ENCODE data around the gene LIN7A. TPM values are rescaled to one million over a fixed set of nuclear protein-coding genes. Genes with fewer than 3 reads are reported as not detected.

The LIN7A gene
- polyA plus RNA-seq, 1 donor from 2014 or later = 31.5 TPM

GRCh38 chr12:80860928-80861327 lies 76.8 kb downstream of the LIN7A start:
- H3K9ac ChIP-seq (ENCODE audit: low read length) = no peak overlapping the region
- H4K20me1 ChIP-seq (ENCODE audit: insufficient read depth) = no peaks in the 10 kb centered on the region
- H3F3A ChIP-seq (ENCODE audit: insufficient read depth, low read length, poor library complexity, severe bottlenecking) = no peaks in the 10 kb centered on the region
- no peak overlapping the region for H3K4me3 ChIP-seq (ENCODE audit: low read length)
- H3K4me2 ChIP-seq (ENCODE audit: low read length) = no peak overlapping the region
- H3K9me2 ChIP-seq (ENCODE audit: insufficient read depth, low read length) = no peaks in the 10 kb centered on the region
- no peaks in the 10 kb centered on the region for H3K9me3 ChIP-seq (ENCODE audit: low read length)
- no peak overlapping the region for H2AFZ ChIP-seq (ENCODE audit: low read depth, low read length)
- H3K79me2 ChIP-seq (replicated peaks; ENCODE audit: insufficient read depth, low read length) = no peaks in the 10 kb centered on the region
- no peaks in the 10 kb centered on the region for H3K36me3 ChIP-seq (ENCODE audit: insufficient read depth, low read length)
- H3K27me3 ChIP-seq (ENCODE audit: insufficient read depth, low read depth, low read length) = no peaks in the 10 kb centered on the region
- no peak overlapping the region for H3K27ac ChIP-seq (ENCODE audit: low read length)
- TF ChIP-seq EP300 (conservative IDR thresholded peaks at IDR 0.05; ENCODE audit: poor library complexity, severe bottlenecking) (no peak), POLR2AphosphoS5 (IDR thresholded peaks at IDR 0.05) (no peak), MXI1 (conservative IDR thresholded peaks at IDR 0.05; ENCODE audit: poor library complexity, severe bottlenecking) (no peak), EZH2 (IDR thresholded peaks at IDR 0.05; ENCODE audit: borderline replicate concordance, insufficient read depth, low read length, poor library complexity, severe bottlenecking) (no peak), TAF1 (IDR thresholded peaks at IDR 0.05; ENCODE audit: low read depth) (no peak), RAD21 (conservative IDR thresholded peaks at IDR 0.05) (no peak), SMC3 (conservative IDR thresholded peaks at IDR 0.05; ENCODE audit: poor library complexity) (no peak)
- TF ChIP-seq, protein P1, sequence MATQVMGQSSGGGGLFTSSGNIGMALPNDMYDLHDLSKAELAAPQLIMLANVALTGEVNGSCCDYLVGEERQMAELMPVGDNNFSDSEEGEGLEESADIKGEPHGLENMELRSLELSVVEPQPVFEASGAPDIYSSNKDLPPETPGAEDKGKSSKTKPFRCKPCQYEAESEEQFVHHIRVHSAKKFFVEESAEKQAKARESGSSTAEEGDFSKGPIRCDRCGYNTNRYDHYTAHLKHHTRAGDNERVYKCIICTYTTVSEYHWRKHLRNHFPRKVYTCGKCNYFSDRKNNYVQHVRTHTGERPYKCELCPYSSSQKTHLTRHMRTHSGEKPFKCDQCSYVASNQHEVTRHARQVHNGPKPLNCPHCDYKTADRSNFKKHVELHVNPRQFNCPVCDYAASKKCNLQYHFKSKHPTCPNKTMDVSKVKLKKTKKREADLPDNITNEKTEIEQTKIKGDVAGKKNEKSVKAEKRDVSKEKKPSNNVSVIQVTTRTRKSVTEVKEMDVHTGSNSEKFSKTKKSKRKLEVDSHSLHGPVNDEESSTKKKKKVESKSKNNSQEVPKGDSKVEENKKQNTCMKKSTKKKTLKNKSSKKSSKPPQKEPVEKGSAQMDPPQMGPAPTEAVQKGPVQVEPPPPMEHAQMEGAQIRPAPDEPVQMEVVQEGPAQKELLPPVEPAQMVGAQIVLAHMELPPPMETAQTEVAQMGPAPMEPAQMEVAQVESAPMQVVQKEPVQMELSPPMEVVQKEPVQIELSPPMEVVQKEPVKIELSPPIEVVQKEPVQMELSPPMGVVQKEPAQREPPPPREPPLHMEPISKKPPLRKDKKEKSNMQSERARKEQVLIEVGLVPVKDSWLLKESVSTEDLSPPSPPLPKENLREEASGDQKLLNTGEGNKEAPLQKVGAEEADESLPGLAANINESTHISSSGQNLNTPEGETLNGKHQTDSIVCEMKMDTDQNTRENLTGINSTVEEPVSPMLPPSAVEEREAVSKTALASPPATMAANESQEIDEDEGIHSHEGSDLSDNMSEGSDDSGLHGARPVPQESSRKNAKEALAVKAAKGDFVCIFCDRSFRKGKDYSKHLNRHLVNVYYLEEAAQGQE (IDR thresholded peaks at IDR 0.05; ENCODE audit: borderline replicate concordance) = no peak
- TF ChIP-seq, protein P2, sequence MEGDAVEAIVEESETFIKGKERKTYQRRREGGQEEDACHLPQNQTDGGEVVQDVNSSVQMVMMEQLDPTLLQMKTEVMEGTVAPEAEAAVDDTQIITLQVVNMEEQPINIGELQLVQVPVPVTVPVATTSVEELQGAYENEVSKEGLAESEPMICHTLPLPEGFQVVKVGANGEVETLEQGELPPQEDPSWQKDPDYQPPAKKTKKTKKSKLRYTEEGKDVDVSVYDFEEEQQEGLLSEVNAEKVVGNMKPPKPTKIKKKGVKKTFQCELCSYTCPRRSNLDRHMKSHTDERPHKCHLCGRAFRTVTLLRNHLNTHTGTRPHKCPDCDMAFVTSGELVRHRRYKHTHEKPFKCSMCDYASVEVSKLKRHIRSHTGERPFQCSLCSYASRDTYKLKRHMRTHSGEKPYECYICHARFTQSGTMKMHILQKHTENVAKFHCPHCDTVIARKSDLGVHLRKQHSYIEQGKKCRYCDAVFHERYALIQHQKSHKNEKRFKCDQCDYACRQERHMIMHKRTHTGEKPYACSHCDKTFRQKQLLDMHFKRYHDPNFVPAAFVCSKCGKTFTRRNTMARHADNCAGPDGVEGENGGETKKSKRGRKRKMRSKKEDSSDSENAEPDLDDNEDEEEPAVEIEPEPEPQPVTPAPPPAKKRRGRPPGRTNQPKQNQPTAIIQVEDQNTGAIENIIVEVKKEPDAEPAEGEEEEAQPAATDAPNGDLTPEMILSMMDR (IDR thresholded peaks at IDR 0.05; ENCODE audit: poor library complexity, severe bottlenecking) = no peak

- no peaks in the 10 kb centered on the region for H3K79me2 ChIP-seq (replicated peaks; ENCODE audit: insufficient read depth, low read length)
- no peaks in the 10 kb centered on the region for H3K9me3 ChIP-seq (ENCODE audit: low read length)
- no peak overlapping the region for H3K4me3 ChIP-seq (ENCODE audit: low read length)
- H4K20me1 ChIP-seq (ENCODE audit: insufficient read depth) = no peaks in the 10 kb centered on the region
- H3K27me3 ChIP-seq (ENCODE audit: insufficient read depth, low read depth, low read length) = no peaks in the 10 kb centered on the region
- no peak overlapping the region for H2AFZ ChIP-seq (ENCODE audit: low read depth, low read length)
- TF ChIP-seq EZH2 (IDR thresholded peaks at IDR 0.05; ENCODE audit: borderline replicate concordance, insufficient read depth, low read length, poor library complexity, severe bottlenecking) (no peak), TAF1 (IDR thresholded peaks at IDR 0.05; ENCODE audit: low read depth) (no peak), POLR2AphosphoS5 (IDR thresholded peaks at IDR 0.05) (no peak), EP300 (conservative IDR thresholded peaks at IDR 0.05; ENCODE audit: poor library complexity, severe bottlenecking) (no peak)
- TF ChIP-seq, protein P2 (IDR thresholded peaks at IDR 0.05; ENCODE audit: poor library complexity, severe bottlenecking) = no peak
- no peak overlapping the region for H3K4me2 ChIP-seq (ENCODE audit: low read length)
- no peaks in the 10 kb centered on the region for H3K9me2 ChIP-seq (ENCODE audit: insufficient read depth, low read length)
- H3F3A ChIP-seq (ENCODE audit: insufficient read depth, low read length, poor library complexity, severe bottlenecking) = no peaks in the 10 kb centered on the region
- no peak overlapping the region for H3K9ac ChIP-seq (ENCODE audit: low read length)
- no peaks in the 10 kb centered on the region for H3K36me3 ChIP-seq (ENCODE audit: insufficient read depth, low read length)
- no peak overlapping the region for H3K27ac ChIP-seq (ENCODE audit: low read length)
These were observed 77.5 kb downstream of the LIN7A start for GRCh38 chr12:80860206-80860605.

All from neural cell (in vitro differentiated cells).